Mucosa of rectum (tissue), 2 donors: Measurements from ENCODE around the gene PTTG1IP.

Experiments used
- H3K27ac ChIP-seq, 2 donors: one replicate each; pipeline ENCODE4 v1.7.0; 2013; ENCODE audit warnings: inconsistent platforms in 2 of 2, low read depth in 2 of 2, low read length in 2 of 2
- H3K27me3 ChIP-seq, 2 donors: one replicate each; pipeline ENCODE4 v1.7.0; 2013; ENCODE audit warnings: low read length in 2 of 2; ENCODE audit not compliant: control insufficient read depth in 2 of 2, insufficient read depth in 2 of 2
- H3K36me3 ChIP-seq, 2 donors: one replicate each; pipeline ENCODE4 v1.7.0; 2013; ENCODE audit warnings: low read length in 2 of 2; ENCODE audit not compliant: control insufficient read depth in 2 of 2, insufficient read depth in 2 of 2
- H3K4me1 ChIP-seq, 2 donors: one replicate each; pipeline ENCODE4 v1.7.0; 2013; ENCODE audit warnings: low read length in 2 of 2, mild to moderate bottlenecking in 1 of 2; ENCODE audit not compliant: control insufficient read depth in 2 of 2, insufficient read depth in 2 of 2
- H3K4me3 ChIP-seq, 2 donors: one replicate each; pipeline ENCODE4 v1.7.0; 2013; ENCODE audit warnings: low read length in 2 of 2
- H3K9ac ChIP-seq, 2 donors: one replicate each; pipeline ENCODE4 v1.7.0; 2013; ENCODE audit warnings: low read length in 2 of 2, low read depth in 1 of 2, mild to moderate bottlenecking in 1 of 2
- H3K9me3 ChIP-seq, 2 donors: one replicate each; pipeline ENCODE4 v1.7.0; 2013; ENCODE audit warnings: low read length in 2 of 2; ENCODE audit not compliant: control insufficient read depth in 2 of 2
- donor health status: healthy.
- donor health status: Normal muscosa, but diverticular disease.

PTTG1IP gene

GRCh38 chr21:44803651-44804050 is 69.8 kb downstream of the PTTG1IP start:
- Histone ChIP-seq H3K27me3 (no peaks in the 10 kb centered on the region), H3K9me3 (no peaks in the 10 kb centered on the region), H3K4me3 (no peak overlapping the region), H3K4me1 (peaks cover 21 to 23% of the 10 kb centered on the region in 2 donors), H3K27ac (no peak overlapping the region), H3K36me3 (peaks cover 25 to 38% of the 10 kb centered on the region in 2 donors), H3K9ac (no peak overlapping the region)

- Histone ChIP-seq H3K9ac (peak overlapping the region; percentile 26 to 84), H3K4me3 (peak overlapping the region; percentile 74 to 85), H3K4me1 (peaks cover 21 to 23% of the 10 kb centered on the region in 2 donors), H3K27ac (no peak overlapping the region), H3K27me3 (no peaks in the 10 kb centered on the region), H3K9me3 (no peaks in the 10 kb centered on the region), H3K36me3 (peaks cover 26 to 43% of the 10 kb centered on the region in 2 donors)
Observed at GRCh38 chr21:44802396-44803153, 70.9 kb downstream of the PTTG1IP start.

GRCh38 chr21:44801468-44802395 is 71.8 kb downstream of the PTTG1IP start, which contains the start of gene UBE2G2:
UBE2G2 (minus strand) TSS chr21:44801820; CDS start chr21:44801748, 72 bp downstream.
- peak within 1 kb of the TSS; percentile 68 to 84 for H3K9ac ChIP-seq
- H3K36me3 ChIP-seq: peaks cover 20 to 35% of the 10 kb centered on the region in 2 donors

GRCh38 chr21:44800971-44801467 is 72.5 kb downstream of the PTTG1IP start:
- Histone ChIP-seq H3K27me3 (no peaks in the 10 kb centered on the region), H3K27ac (no peak overlapping the region), H3K4me1 (peaks cover 21 to 23% of the 10 kb centered on the region in 2 donors), H3K4me3 (peak overlapping the region; percentile 74 to 85), H3K9ac (peak overlapping the region; percentile 54 to 84), H3K36me3 (peaks cover 15 to 29% of the 10 kb centered on the region in 2 donors), H3K9me3 (no peaks in the 10 kb centered on the region)

More at GRCh38 chr21:44801468-44802395, 71.8 kb downstream of the PTTG1IP start, which contains the start of gene UBE2G2:
- Histone ChIP-seq H3K4me3 (peak within 1 kb of the TSS; percentile 74 to 85), H3K9me3 (no peaks in the 10 kb centered on the region), H3K27me3 (no peaks in the 10 kb centered on the region), H3K27ac (peak within 1 kb of the TSS; percentile 61 to 75), H3K4me1 (peaks cover 21 to 23% of the 10 kb centered on the region in 2 donors)

DNA sequence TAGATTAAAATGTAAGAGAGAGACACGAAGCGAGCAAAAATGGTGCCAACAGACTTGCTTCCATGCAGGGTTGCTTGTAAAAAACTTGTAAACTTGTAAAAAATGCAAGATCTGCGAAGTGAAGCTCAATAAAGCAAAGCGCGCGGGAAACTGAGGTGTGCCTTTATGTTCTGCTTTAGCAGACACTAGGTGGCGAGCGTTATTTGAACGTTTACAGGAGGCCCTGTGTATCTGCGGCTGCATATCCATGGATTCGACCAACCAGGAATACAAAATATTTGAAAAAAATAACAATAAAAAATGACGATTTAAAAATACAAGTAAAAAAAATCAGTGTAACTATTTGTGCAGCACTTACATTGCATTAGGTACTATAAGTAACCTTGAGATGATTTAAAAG is 73.4 kb downstream of the PTTG1IP start:
- Histone ChIP-seq H3K27me3 (no peaks in the 10 kb centered on the region), H3K4me1 (peaks cover 21 to 23% of the 10 kb centered on the region in 2 donors), H3K9ac (no peak overlapping the region), H3K9me3 (no peaks in the 10 kb centered on the region), H3K36me3 (peaks cover 8 to 21% of the 10 kb centered on the region in 2 donors), H3K27ac (no peak overlapping the region), H3K4me3 (peak overlapping the region; percentile 74 to 85)

GRCh38 chr21:44799646-44800045 is 73.8 kb downstream of the PTTG1IP start:
- Histone ChIP-seq H3K27ac (no peak overlapping the region), H3K4me1 (peaks cover 21 to 23% of the 10 kb centered on the region in 2 donors), H3K36me3 (peaks cover 3 to 16% of the 10 kb centered on the region in 2 donors), H3K27me3 (no peaks in the 10 kb centered on the region), H3K9me3 (no peaks in the 10 kb centered on the region), H3K4me3 (no peak overlapping the region), H3K9ac (no peak overlapping the region)
